SH-SY5Y (cell line): ENCODE results near the gene IFIT5.

Experiments
- GATA2 ChIP-seq: IDR thresholded peaks from 2 replicates; pipeline ENCODE4 v1.6.1; 2011; ENCODE audit warnings: mild to moderate bottlenecking, low read depth, low read length
- GATA3 ChIP-seq: IDR thresholded peaks from 2 replicates; pipeline ENCODE4 v1.6.1; 2011; ENCODE audit warnings: low read depth, mild to moderate bottlenecking, low read length, moderate library complexity

The IFIT5 gene

DNA sequence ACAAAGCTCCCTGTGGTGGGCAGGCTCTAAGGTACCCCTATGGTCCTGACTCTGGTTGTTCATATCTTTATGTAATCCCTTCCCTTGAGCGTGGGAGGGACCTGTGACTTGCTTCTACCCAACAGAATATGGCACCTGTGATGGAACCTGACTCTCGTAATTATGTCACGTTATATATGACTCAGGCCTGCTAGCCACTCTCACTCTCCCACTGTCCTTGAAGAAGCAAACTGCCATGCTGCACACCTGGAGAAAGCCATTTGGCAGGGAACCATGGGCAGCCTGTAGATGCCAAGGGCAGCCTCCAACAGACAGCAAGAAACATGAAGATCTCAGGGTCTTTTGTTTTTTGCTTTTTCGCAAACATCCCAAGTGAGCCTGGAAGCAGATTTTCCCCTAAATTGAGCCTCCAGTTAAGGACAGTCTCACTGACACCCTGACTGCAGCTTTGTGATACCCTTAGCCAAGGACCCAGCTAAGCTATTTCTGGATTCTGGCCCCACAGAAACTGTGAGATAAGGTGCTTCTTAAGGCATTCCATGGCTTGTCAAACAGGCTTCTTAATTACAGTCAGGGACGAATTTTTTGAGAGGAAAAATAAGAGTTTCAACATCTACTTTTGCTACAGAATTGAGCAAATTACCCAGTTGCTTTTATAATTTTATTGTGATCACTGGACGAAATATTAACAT, 49.6 kb downstream of the IFIT5 start:
- TF ChIP-seq GATA2 = no peak
- TF ChIP-seq GATA3 = no peak

DNA sequence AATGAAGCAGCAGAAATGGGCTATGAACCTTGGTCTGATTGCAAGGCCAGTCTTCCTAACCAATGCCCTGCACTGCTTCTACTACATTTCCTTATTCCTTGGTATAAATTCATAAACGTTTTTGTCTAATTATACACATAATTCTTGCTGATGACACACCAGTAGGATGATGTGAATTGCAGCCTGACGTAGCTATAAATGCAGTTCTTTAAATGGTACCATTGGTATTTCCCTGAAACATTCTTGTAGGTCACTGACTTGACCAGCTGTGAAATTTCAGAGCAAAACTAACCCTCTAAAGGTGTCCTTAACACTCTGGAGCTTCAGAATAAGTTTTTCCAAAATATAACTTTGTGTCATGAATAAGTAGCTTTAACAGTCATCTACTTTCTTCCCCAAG, 50.8 kb downstream of the IFIT5 start:
- no peak for TF ChIP-seq GATA2
- TF ChIP-seq GATA3 = no peak

GRCh38 chr10:89466599-89467035, 52.2 kb downstream of the IFIT5 start:
- 0 out of 2 replicates have a peak, but pooled peaks have one; percentile 28 for TF ChIP-seq GATA2
- TF ChIP-seq GATA3 = no peak

GRCh38 chr10:89468191-89468965, 54.0 kb downstream of the IFIT5 start:
- TF ChIP-seq GATA3 = no peak
- no peak for TF ChIP-seq GATA2

GRCh38 chr10:89469517-89469916, 55.1 kb downstream of the IFIT5 start:
- TF ChIP-seq GATA2 = no peak
- no peak for TF ChIP-seq GATA3
